Lower leg skin (tissue), 4 donors: Measurements from ENCODE around the gene LRRC75A. TPM values are rescaled to one million over a fixed set of nuclear protein-coding genes. Genes with fewer than 3 reads are reported as not detected.

Source experiments
- DNase-seq, 2 donors: peaks; one replicate each; pipeline ENCODE4 v3.0.0-alpha.2; 2019; ENCODE audit warnings: low spot score in 2 of 2
- H3K4me3 ChIP-seq: fragments of 200-600 bp; sonication (generic); 2 replicates; pipeline ENCODE4 v1.5.1; 2017; ENCODE audit warnings: mild to moderate bottlenecking, low read depth; ENCODE audit not compliant: poor library complexity, severe bottlenecking
- POLR2A ChIP-seq, 2 donors: fragments of 450-650 bp; IDR thresholded peaks; one replicate each; pipeline ENCODE4 v1.6.1; 2016 to 2017; ENCODE audit warnings: antibody characterized with exemption in 2 of 2, mild to moderate bottlenecking in 1 of 2, moderate library complexity in 1 of 2
- WGBS, 2 donors: methylation state at CpG; one replicate each; pipeline ENCODE4 v1.1.5; 2018; 5-methylcytosine and 5-hydroxymethylcytosine counted together
- intact Hi-C: fragments of 100-400 bp; cut with DNase I; formaldehyde crosslinking; loops from one replicate; pipeline ENCODE4 v1.15.0; 2023; ENCODE audit warnings: low total_unique reads
- total RNA-seq, 4 donors: library from RNA; depleted of rRNA; stranded (reverse); fragments of >200 nt; gene quantifications; one replicate each; pipeline ENCODE4 v1.1.0, GENCODE V29; 2016
- TF ChIP-seq, protein P1 (sequence below), 3 donors: fragments of 450-650 bp; IDR thresholded peaks; one replicate each; pipeline ENCODE4 v1.5.1; 2016; ENCODE audit warnings: antibody characterized with exemption in 3 of 3, mild to moderate bottlenecking in 3 of 3, moderate library complexity in 2 of 3

Gene LRRC75A
- total RNA-seq, 4 donors from 2014 or later: 0.74 to 1.6 (median 0.99) TPM

DNA sequence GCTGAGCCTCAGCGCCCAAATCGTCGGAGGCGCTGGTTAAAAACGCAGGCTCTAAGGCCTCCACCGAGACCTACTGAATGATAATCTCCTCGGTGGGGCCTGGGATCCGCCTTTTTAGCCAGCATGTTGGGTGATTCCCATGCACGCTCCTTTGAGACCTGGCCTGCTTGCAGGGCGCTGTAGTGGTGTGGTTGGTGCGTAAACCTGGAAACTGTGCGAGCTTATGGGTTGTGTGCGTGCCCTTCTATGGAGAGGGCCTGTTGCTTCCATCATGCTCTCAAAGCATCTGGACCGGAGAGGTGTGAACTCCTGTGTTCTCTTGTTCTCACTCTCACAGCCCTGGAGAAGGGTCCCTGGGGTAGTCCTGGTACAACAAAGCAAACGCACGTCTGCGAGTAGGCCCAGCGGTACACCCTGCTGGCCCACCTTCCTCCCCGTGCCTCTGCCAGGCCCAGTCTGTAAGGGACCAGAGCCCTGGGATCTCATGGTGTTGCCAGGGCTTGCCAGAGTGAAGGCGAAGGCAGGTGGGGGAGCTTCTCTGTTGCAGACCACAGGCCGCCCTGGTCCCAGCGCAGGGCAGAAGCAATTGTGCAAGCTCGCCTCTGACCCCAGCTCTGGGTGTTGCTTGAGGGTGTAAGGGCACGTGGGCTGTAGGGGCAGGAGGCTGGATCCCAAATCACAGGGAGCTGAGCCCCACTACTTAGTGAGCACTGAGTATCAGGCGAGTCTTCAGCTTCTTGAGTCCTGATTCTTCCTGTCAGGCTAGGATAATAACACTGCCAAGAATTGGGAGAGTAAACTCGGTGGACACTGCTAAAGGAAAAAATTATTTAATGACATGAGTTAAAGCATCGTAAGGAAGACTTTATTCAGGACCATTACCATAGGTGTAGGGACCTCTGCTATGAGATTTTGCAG is 879 bp upstream of the LRRC75A start:
- no peak overlapping the region for H3K4me3 ChIP-seq
- intact Hi-C loops: no loop called here
- TF ChIP-seq, protein P1, sequence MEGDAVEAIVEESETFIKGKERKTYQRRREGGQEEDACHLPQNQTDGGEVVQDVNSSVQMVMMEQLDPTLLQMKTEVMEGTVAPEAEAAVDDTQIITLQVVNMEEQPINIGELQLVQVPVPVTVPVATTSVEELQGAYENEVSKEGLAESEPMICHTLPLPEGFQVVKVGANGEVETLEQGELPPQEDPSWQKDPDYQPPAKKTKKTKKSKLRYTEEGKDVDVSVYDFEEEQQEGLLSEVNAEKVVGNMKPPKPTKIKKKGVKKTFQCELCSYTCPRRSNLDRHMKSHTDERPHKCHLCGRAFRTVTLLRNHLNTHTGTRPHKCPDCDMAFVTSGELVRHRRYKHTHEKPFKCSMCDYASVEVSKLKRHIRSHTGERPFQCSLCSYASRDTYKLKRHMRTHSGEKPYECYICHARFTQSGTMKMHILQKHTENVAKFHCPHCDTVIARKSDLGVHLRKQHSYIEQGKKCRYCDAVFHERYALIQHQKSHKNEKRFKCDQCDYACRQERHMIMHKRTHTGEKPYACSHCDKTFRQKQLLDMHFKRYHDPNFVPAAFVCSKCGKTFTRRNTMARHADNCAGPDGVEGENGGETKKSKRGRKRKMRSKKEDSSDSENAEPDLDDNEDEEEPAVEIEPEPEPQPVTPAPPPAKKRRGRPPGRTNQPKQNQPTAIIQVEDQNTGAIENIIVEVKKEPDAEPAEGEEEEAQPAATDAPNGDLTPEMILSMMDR (IDR thresholded peaks at IDR 0.05): no peak
- whole genome bisulfite sequencing, 2 donors: 77 to 83% methylated on average over 22 to 27 of the region's 27 CpGs
- DNase-seq: no peak

DNA sequence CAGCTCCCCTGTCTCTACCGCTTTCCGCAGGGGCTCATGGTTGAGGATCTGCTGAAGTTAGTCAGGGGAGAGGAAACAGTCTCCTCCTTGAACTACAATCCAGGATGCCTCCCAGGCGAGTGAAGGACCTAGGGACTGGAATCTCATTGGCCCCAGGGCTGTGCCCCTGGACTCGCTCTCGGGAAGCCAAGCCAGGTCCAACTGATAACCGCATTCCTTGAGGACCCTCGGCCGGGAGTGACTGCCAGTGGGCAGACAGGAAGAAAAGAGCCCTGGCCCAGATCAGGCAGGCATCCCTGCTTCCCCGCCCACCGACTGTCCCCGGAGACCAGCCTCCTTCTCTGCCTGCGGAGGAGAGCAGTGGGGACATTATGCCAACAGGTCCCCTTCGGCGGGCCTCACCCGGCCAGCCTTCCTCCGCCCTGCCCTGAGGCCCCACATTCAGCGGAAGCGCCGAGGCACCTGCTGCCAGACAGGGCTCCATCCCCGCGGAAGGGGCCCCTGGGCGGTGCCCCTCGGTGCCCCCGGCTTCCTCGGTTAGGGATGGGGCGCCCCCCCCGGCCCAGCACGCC is 776 bp downstream of the LRRC75A start:
- TF ChIP-seq, protein P1 (IDR thresholded peaks at IDR 0.05): no peak
- no peak for TF ChIP-seq POLR2A (IDR thresholded peaks at IDR 0.05)
- DNase-seq: no peak
- peak overlapping the region; percentile 41 for H3K4me3 ChIP-seq
- intact Hi-C loops: no loop called here
- WGBS, 2 donors: 13 to 33% methylated on average over 6 to 22 of the region's 28 CpGs

GRCh38 chr17:16489431-16489830 is 2.6 kb downstream of the LRRC75A start:
- intact Hi-C loops: no loop called here
- TF ChIP-seq POLR2A (IDR thresholded peaks at IDR 0.05): no peak
- TF ChIP-seq, protein P1 (IDR thresholded peaks at IDR 0.05): no peak
- 82 to 100% methylated on average over 3 of the region's 3 CpGs for WGBS, 2 donors
- H3K4me3 ChIP-seq: no peak overlapping the region
- no peak for DNase-seq

DNA sequence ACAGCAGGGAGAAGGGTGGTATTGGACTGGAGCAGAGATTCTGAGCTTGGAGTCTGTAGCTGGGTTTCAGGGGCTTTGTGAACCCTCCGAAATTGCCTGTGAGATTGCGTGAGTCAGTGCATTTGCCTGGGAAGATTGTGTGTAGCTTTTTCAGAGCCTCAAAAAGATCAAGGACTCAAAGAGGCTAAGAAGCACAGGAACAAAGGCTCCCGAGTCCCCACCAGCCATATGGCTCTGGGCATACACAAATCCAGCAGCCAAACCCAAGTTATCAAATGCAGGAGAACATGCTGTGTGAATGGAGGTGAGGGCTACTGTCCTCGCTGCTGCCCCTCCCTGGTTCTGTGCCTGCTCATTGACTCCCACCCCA is 3.0 kb downstream of the LRRC75A start:
- H3K4me3 ChIP-seq: no peak overlapping the region
- 92 to 97% methylated on average over 4 of the region's 4 CpGs for WGBS, 2 donors
- TF ChIP-seq, protein P1 (IDR thresholded peaks at IDR 0.05): no peak
- no peak for TF ChIP-seq POLR2A (IDR thresholded peaks at IDR 0.05)
- intact Hi-C loops: no loop called here
- no peak for DNase-seq

DNA sequence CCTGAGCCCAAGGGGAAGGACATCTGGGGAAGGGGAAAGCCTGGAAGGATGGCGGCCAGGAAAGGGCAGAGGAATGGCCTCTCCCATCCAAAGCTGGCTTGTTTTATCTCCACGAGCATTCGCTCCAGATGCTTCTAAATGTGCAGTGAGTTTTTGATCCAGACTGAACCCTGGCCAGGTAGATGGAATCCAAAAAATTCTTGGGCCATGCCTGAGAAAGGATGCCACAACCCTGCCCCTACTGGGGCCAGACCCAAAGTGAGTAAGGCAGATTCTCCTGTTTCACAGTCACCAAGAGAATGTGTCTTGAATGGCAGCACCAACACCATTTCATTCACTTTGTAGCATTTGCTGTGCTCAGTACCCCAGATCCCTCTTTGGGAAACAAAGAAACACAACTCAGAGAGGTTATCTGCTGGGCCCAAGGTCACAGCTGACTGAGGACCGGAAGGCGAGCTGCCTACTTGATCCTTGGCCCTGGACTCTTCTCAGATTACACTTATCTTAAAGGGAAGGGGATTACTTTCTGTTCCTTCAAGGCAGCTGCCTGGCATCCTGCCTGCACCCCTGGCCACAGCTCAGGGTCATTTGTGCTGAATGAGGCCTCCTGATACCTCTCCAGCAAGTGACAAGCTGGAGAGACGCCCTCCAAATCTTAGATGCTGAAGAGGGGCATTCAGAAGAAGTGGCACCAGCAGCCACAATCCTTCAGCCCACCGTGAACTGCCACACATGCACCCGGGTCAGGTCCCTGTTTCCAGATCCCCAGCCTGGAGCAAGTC is 3.6 kb downstream of the LRRC75A start:
- WGBS, 2 donors: 73 to 83% methylated on average over 8 of the region's 8 CpGs
- intact Hi-C loops: no loop called here
- TF ChIP-seq, protein P1 (IDR thresholded peaks at IDR 0.05): no peak
- no peak for TF ChIP-seq POLR2A (IDR thresholded peaks at IDR 0.05)

More for the DNA sequence above, 3.6 kb downstream of the LRRC75A start:
- DNase-seq: no peak
- no peak overlapping the region for H3K4me3 ChIP-seq
